ENCODE results near the gene SLC22A15.

Gene SLC22A15

GRCh38 chr1:116075575-116075974 lies 99.3 kb downstream of the SLC22A15 start:
- H3K9me3 ChIP-seq = no peaks in the 10 kb centered on the region
- no peaks in the 10 kb centered on the region for H3K4me1 ChIP-seq (ENCODE audit: control insufficient read depth in 1 of 2, insufficient read depth in 1 of 2, low read depth in 1 of 2, low read length in 1 of 2)
- H3K4me3 ChIP-seq (ENCODE audit: low read depth in 1 of 2, low read length in 1 of 2) = no peak overlapping the region
- H3K36me3 ChIP-seq = peaks cover 68% of the 10 kb centered on the region
- no peak overlapping the region for H3K27ac ChIP-seq
- H3K27me3 ChIP-seq = no peaks in the 10 kb centered on the region
- TF ChIP-seq, protein P1, sequence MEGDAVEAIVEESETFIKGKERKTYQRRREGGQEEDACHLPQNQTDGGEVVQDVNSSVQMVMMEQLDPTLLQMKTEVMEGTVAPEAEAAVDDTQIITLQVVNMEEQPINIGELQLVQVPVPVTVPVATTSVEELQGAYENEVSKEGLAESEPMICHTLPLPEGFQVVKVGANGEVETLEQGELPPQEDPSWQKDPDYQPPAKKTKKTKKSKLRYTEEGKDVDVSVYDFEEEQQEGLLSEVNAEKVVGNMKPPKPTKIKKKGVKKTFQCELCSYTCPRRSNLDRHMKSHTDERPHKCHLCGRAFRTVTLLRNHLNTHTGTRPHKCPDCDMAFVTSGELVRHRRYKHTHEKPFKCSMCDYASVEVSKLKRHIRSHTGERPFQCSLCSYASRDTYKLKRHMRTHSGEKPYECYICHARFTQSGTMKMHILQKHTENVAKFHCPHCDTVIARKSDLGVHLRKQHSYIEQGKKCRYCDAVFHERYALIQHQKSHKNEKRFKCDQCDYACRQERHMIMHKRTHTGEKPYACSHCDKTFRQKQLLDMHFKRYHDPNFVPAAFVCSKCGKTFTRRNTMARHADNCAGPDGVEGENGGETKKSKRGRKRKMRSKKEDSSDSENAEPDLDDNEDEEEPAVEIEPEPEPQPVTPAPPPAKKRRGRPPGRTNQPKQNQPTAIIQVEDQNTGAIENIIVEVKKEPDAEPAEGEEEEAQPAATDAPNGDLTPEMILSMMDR (IDR thresholded peaks at IDR 0.05) = no peak

DNA sequence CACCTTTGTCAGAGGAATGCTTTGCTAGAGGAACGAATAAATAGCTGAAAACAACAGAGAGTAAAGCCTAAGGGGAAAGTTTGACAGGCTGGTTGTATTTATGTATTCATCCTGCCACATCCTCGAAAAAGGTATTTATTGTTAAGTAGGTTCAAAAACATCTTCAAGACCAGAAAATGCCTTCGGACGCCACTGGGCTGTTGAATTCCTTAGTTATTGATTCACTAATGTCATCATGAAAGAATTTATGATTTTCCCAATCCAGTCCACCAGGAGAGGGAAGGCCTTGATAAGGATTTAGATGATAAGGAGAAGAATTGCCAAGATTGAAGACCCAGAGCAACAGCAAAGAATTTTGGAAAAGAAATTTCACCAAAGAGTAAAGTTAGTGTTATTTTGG lies 99.7 kb downstream of the SLC22A15 start:
- H3K36me3 ChIP-seq = peaks cover 64% of the 10 kb centered on the region
- H3K27ac ChIP-seq = no peak overlapping the region
- no peaks in the 10 kb centered on the region for H3K9me3 ChIP-seq
- TF ChIP-seq, protein P1 (IDR thresholded peaks at IDR 0.05) = no peak
- H3K27me3 ChIP-seq = no peaks in the 10 kb centered on the region
- H3K4me1 ChIP-seq (ENCODE audit: control insufficient read depth in 1 of 2, insufficient read depth in 1 of 2, low read depth in 1 of 2, low read length in 1 of 2) = no peaks in the 10 kb centered on the region
- H3K4me3 ChIP-seq (ENCODE audit: low read depth in 1 of 2, low read length in 1 of 2) = no peak overlapping the region

GRCh38 chr1:116076831-116077230 lies 100.5 kb downstream of the SLC22A15 start:
- no peak overlapping the region for H3K4me3 ChIP-seq (ENCODE audit: low read depth in 1 of 2, low read length in 1 of 2)
- H3K27me3 ChIP-seq = no peaks in the 10 kb centered on the region
- no peaks in the 10 kb centered on the region for H3K9me3 ChIP-seq
- no peaks in the 10 kb centered on the region for H3K4me1 ChIP-seq (ENCODE audit: control insufficient read depth in 1 of 2, insufficient read depth in 1 of 2, low read depth in 1 of 2, low read length in 1 of 2)
- H3K27ac ChIP-seq = no peak overlapping the region
- peaks cover 55% of the 10 kb centered on the region for H3K36me3 ChIP-seq
- TF ChIP-seq, protein P1 (IDR thresholded peaks at IDR 0.05) = no peak

- Histone ChIP-seq H3K36me3 (peaks cover 51% of the 10 kb centered on the region), H3K27ac (no peak overlapping the region), H3K27me3 (no peaks in the 10 kb centered on the region), H3K9me3 (no peaks in the 10 kb centered on the region), H3K4me3 (ENCODE audit: low read depth in 1 of 2, low read length in 1 of 2) (no peak overlapping the region), H3K4me1 (ENCODE audit: control insufficient read depth in 1 of 2, insufficient read depth in 1 of 2, low read depth in 1 of 2, low read length in 1 of 2) (no peaks in the 10 kb centered on the region)
- TF ChIP-seq, protein P1 (IDR thresholded peaks at IDR 0.05) = no peak
These were observed 102.4 kb downstream of the SLC22A15 start for GRCh38 chr1:116078699-116079223.

- peaks cover 50% of the 10 kb centered on the region for H3K36me3 ChIP-seq
- no peaks in the 10 kb centered on the region for H3K27me3 ChIP-seq
- H3K27ac ChIP-seq = no peak overlapping the region
- H3K4me3 ChIP-seq (ENCODE audit: low read depth in 1 of 2, low read length in 1 of 2) = no peak overlapping the region
- TF ChIP-seq, protein P1 (IDR thresholded peaks at IDR 0.05) = no peak
- H3K4me1 ChIP-seq (ENCODE audit: control insufficient read depth in 1 of 2, insufficient read depth in 1 of 2, low read depth in 1 of 2, low read length in 1 of 2) = no peaks in the 10 kb centered on the region
- H3K9me3 ChIP-seq = peaks cover 7% of the 10 kb centered on the region
These were observed 111.3 kb downstream of the SLC22A15 start for GRCh38 chr1:116087628-116088027.

DNA sequence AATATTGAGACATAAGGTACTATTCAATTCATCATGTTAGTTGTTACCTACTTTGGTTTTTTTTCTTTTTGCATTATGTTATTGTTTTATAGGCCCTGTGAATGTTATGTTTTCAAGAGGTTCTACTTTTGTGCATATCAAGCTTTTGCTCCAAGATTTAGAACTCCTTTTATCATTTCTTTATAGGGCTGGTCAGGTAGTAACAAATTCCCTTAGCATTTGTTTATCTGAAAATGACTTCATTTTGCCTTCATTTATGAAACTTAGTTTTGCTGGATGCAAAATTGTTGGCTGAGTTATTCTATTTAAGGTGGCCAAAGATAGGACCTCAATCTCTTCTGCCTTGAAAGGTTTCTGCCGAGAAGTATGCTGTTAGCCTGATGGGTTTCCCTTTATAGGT lies 113.6 kb downstream of the SLC22A15 start:
- H3K27ac ChIP-seq = no peak overlapping the region
- no peaks in the 10 kb centered on the region for H3K4me1 ChIP-seq (ENCODE audit: control insufficient read depth in 1 of 2, insufficient read depth in 1 of 2, low read depth in 1 of 2, low read length in 1 of 2)
- peaks cover 41% of the 10 kb centered on the region for H3K36me3 ChIP-seq
- H3K4me3 ChIP-seq (ENCODE audit: low read depth in 1 of 2, low read length in 1 of 2) = no peak overlapping the region
- no peaks in the 10 kb centered on the region for H3K27me3 ChIP-seq
- H3K9me3 ChIP-seq = peaks cover 7% of the 10 kb centered on the region
- TF ChIP-seq, protein P1 (IDR thresholded peaks at IDR 0.05) = no peak

Data from neutrophil (primary cell).